ENCODE measurements around the gene PCNT. TPM values are rescaled to one million over a fixed set of nuclear protein-coding genes. Genes with fewer than 3 reads are reported as not detected.
A peak's percentile ranks its signal among the peaks of the same experiment; 100 is the strongest.
"Not testable (repeated sequence)": the region's sequence is repeated elsewhere in the genome, so short reads cannot be mapped to it uniquely, and the experiment has no call there.

The PCNT gene
- total RNA-seq, 2 donors from 2014 or later = 58.1 to 120 TPM

DNA sequence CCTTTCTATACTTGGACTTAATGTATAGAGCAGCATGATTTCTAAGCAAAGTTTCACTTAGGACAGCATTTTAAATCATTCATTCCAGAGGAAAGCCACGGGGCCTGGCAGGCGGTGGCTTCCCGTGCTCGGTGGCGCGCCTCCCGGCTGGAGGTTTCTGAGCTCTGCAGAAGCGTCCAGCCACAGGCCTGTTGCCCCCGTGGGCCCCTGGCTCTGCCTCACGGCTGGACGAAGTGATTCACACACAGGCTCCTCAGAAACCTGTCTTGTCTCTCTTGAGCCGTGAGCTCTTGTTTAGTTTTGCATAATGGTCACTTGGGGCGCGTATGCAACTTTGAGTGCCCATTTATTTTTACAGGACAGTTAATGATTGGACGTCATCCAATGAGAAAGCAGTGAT, 112.7 kb downstream of the PCNT start:
- H3K36me3 Mint-ChIP-seq = peaks cover 14% of the 10 kb centered on the region
- H3K27ac Mint-ChIP-seq = no peak overlapping the region
- no peaks in the 10 kb centered on the region for H3K27me3 Mint-ChIP-seq
- H3K4me1 Mint-ChIP-seq (ENCODE audit: low read depth in 2 of 2) = peaks cover 0 to 6% of the 10 kb centered on the region in 2 donors
- H3K9me3 Mint-ChIP-seq = no peaks in the 10 kb centered on the region
- no peak for ATAC-seq
- H3K4me3 Mint-ChIP-seq = no peak overlapping the region
- no peak for DNase-seq (ENCODE audit: low spot score)

GRCh38 chr21:46437096-46437498, 113.1 kb downstream of the PCNT start:
- H3K9me3 Mint-ChIP-seq = no peaks in the 10 kb centered on the region
- DNase-seq (ENCODE audit: low spot score) (peak; percentile 39), ATAC-seq (no peak)
- peaks cover 0 to 6% of the 10 kb centered on the region in 2 donors for H3K4me1 Mint-ChIP-seq (ENCODE audit: low read depth in 2 of 2)
- H3K27me3 Mint-ChIP-seq = no peaks in the 10 kb centered on the region
- H3K4me3 Mint-ChIP-seq = no peak overlapping the region
- H3K27ac Mint-ChIP-seq = no peak overlapping the region
- H3K36me3 Mint-ChIP-seq = peaks cover 10% of the 10 kb centered on the region

- H3K27me3 Mint-ChIP-seq = no peaks in the 10 kb centered on the region
- ATAC-seq = no peak
- peaks cover 0 to 7% of the 10 kb centered on the region in 2 donors for H3K4me1 Mint-ChIP-seq (ENCODE audit: low read depth in 2 of 2)
- H3K9me3 Mint-ChIP-seq = no peaks in the 10 kb centered on the region
- no peak for DNase-seq (ENCODE audit: low spot score)
- no peak overlapping the region for H3K4me3 Mint-ChIP-seq
- peaks cover 6% of the 10 kb centered on the region for H3K36me3 Mint-ChIP-seq
- H3K27ac Mint-ChIP-seq = no peak overlapping the region
Observed at GRCh38 chr21:46437511-46437910, 113.6 kb downstream of the PCNT start.

DNA sequence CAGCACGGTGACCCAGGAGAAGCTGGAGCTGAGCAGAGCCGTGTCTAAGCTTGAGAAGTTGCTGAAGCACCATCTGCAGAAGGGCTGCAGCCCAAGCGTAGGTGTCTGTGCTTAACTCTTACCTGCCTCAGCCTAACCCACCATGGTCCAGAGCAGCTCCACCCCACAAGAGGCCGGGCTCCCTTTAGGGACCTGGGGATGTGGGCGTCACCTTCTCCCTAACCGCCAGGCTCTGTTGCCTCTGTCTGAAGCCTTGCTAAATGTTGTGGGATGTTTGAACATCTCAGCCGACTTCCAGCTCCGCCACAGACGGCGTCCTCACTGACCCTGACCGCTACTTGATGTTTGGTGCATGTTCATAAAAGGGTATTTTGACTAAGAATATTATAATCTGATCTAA, 114.3 kb downstream of the PCNT start:
- no peaks in the 10 kb centered on the region for H3K27me3 Mint-ChIP-seq
- no peaks in the 10 kb centered on the region for H3K9me3 Mint-ChIP-seq
- DNase-seq (ENCODE audit: low spot score) (no peak), ATAC-seq (no peak)
- peaks cover 0 to 9% of the 10 kb centered on the region in 2 donors for H3K4me1 Mint-ChIP-seq (ENCODE audit: low read depth in 2 of 2)
- H3K4me3 Mint-ChIP-seq = no peak overlapping the region
- peaks cover 6% of the 10 kb centered on the region for H3K36me3 Mint-ChIP-seq
- no peak overlapping the region for H3K27ac Mint-ChIP-seq

GRCh38 chr21:46439906-46440305, 116.0 kb downstream of the PCNT start:
- no peak overlapping the region for H3K4me3 Mint-ChIP-seq
- ATAC-seq (no peak), DNase-seq (ENCODE audit: low spot score) (no peak)
- H3K9me3 Mint-ChIP-seq = no peaks in the 10 kb centered on the region
- H3K36me3 Mint-ChIP-seq = peaks cover 6% of the 10 kb centered on the region
- no peaks in the 10 kb centered on the region for H3K27me3 Mint-ChIP-seq
- no peak overlapping the region for H3K27ac Mint-ChIP-seq
- peaks cover 0 to 9% of the 10 kb centered on the region in 2 donors for H3K4me1 Mint-ChIP-seq (ENCODE audit: low read depth in 2 of 2)

- H3K4me3 Mint-ChIP-seq = no peak overlapping the region
- no peak for DNase-seq (ENCODE audit: low spot score)
- H3K27me3 Mint-ChIP-seq = no peaks in the 10 kb centered on the region
- no peak overlapping the region for H3K27ac Mint-ChIP-seq
- no peak for ATAC-seq
- no peaks in the 10 kb centered on the region for H3K9me3 Mint-ChIP-seq
- H3K4me1 Mint-ChIP-seq (ENCODE audit: low read depth in 2 of 2) = peaks cover 0 to 9% of the 10 kb centered on the region in 2 donors
- H3K36me3 Mint-ChIP-seq = peaks cover 6% of the 10 kb centered on the region
Observed at GRCh38 chr21:46441331-46441730, 117.4 kb downstream of the PCNT start.

- DNase-seq (ENCODE audit: low spot score) (no peak), ATAC-seq (peak in 1 of 2 donors; percentile 28)
- H3K27me3 Mint-ChIP-seq = no peaks in the 10 kb centered on the region
- H3K4me3 Mint-ChIP-seq = no peak overlapping the region
- peaks cover 0 to 7% of the 10 kb centered on the region in 2 donors for H3K4me1 Mint-ChIP-seq (ENCODE audit: low read depth in 2 of 2)
- H3K27ac Mint-ChIP-seq = no peak overlapping the region
- H3K36me3 Mint-ChIP-seq = peaks cover 6% of the 10 kb centered on the region
- H3K9me3 Mint-ChIP-seq = no peaks in the 10 kb centered on the region
Observed at GRCh38 chr21:46441961-46442498, 118.1 kb downstream of the PCNT start.

- Mint-ChIP-seq H3K4me3 (no peak overlapping the region), H3K9me3 (no peaks in the 10 kb centered on the region), H3K27me3 (no peaks in the 10 kb centered on the region), H3K36me3 (peaks cover 11% of the 10 kb centered on the region), H3K27ac (no peak overlapping the region), H3K4me1 (ENCODE audit: low read depth in 2 of 2) (peaks cover 0 to 6% of the 10 kb centered on the region in 2 donors)
- ATAC-seq (no peak), DNase-seq (ENCODE audit: low spot score) (no peak)
Observed at GRCh38 chr21:46442938-46443337, 119.0 kb downstream of the PCNT start.

GRCh38 chr21:46443910-46444309, 120.0 kb downstream of the PCNT start:
- DNase-seq (ENCODE audit: low spot score) (no peak), ATAC-seq (no peak)
- Mint-ChIP-seq H3K36me3 (peaks cover 18% of the 10 kb centered on the region), H3K9me3 (no peaks in the 10 kb centered on the region), H3K4me3 (no peak overlapping the region), H3K4me1 (ENCODE audit: low read depth in 2 of 2) (peaks cover 0 to 6% of the 10 kb centered on the region in 2 donors), H3K27ac (no peak overlapping the region), H3K27me3 (no peaks in the 10 kb centered on the region)

- H3K4me1 Mint-ChIP-seq (ENCODE audit: low read depth in 2 of 2) = peaks cover 0 to 10% of the 10 kb centered on the region in 2 donors
- no peak for ATAC-seq
- H3K9me3 Mint-ChIP-seq = no peaks in the 10 kb centered on the region
- H3K36me3 Mint-ChIP-seq = peaks cover 12% of the 10 kb centered on the region
- H3K27me3 Mint-ChIP-seq = no peaks in the 10 kb centered on the region
- no peak overlapping the region for H3K27ac Mint-ChIP-seq
- DNase-seq (ENCODE audit: low spot score) = no peak
- H3K4me3 Mint-ChIP-seq = no peak overlapping the region
Observed at GRCh38 chr21:46448108-46448507, 124.2 kb downstream of the PCNT start.

GRCh38 chr21:46448855-46449254, 124.9 kb downstream of the PCNT start:
- H3K4me3 Mint-ChIP-seq; H3K27me3 Mint-ChIP-seq; H3K9me3 Mint-ChIP-seq; DNase-seq (ENCODE audit: low spot score); ATAC-seq; H3K27ac Mint-ChIP-seq: not testable (repeated sequence)
- H3K36me3 Mint-ChIP-seq = peaks cover 12% of the 10 kb centered on the region
- H3K4me1 Mint-ChIP-seq (ENCODE audit: low read depth in 2 of 2) = peaks cover 0 to 10% of the 10 kb centered on the region in 2 donors

DNA sequence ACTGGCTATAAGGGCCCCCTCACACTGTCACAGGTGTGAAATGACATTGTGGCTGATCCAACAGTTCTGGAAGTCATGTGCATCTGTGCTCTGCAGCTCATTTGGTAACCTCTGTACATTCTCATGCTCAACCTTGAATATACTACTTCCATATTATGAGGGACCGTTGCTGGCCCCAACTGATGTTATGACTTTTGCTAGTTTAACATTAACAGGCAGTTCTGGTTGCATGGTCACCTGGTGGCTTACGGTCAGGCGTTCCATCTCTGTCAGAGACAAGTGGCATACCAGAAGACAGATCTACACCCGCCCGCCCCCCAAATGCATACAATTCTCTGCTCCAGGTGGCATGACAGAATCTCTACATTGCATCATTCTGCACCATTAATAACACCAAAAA, 128.8 kb downstream of the PCNT start:
- H3K36me3 Mint-ChIP-seq = peaks cover 8% of the 10 kb centered on the region
- H3K27ac Mint-ChIP-seq = no peak overlapping the region

GRCh38 chr21:46454142-46454541, 130.2 kb downstream of the PCNT start:
- Mint-ChIP-seq H3K27me3 (no peaks in the 10 kb centered on the region), H3K27ac (no peak overlapping the region), H3K9me3 (no peaks in the 10 kb centered on the region), H3K4me3 (no peak overlapping the region), H3K4me1 (ENCODE audit: low read depth in 2 of 2) (peaks cover 18% of the 10 kb centered on the region in 2 donors), H3K36me3 (no peaks in the 10 kb centered on the region)
- DNase-seq (ENCODE audit: low spot score) = no peak
- ATAC-seq = no peak

More for the DNA sequence above, 128.8 kb downstream of the PCNT start:
- H3K4me3 Mint-ChIP-seq = no peak overlapping the region
- peaks cover 15 to 16% of the 10 kb centered on the region in 2 donors for H3K4me1 Mint-ChIP-seq (ENCODE audit: low read depth in 2 of 2)
- no peaks in the 10 kb centered on the region for H3K9me3 Mint-ChIP-seq
- no peak for DNase-seq (ENCODE audit: low spot score)
- H3K27me3 Mint-ChIP-seq = no peaks in the 10 kb centered on the region
- no peak for ATAC-seq

- no peak for ATAC-seq
- Mint-ChIP-seq H3K4me1 (ENCODE audit: low read depth in 2 of 2) (peaks cover 21% of the 10 kb centered on the region in 2 donors), H3K27me3 (no peaks in the 10 kb centered on the region), H3K27ac (no peak overlapping the region), H3K9me3 (no peaks in the 10 kb centered on the region), H3K36me3 (no peaks in the 10 kb centered on the region), H3K4me3 (no peak overlapping the region)
- DNase-seq (ENCODE audit: low spot score) = no peak
Observed at GRCh38 chr21:46454634-46455390, 130.9 kb downstream of the PCNT start.
